HEK293 (cell line): ENCODE measurements around the gene GPC2.
A peak's percentile ranks its signal among the peaks of the same experiment; 100 is the strongest.
"Not testable (repeated sequence)": the region's sequence is repeated elsewhere in the genome, so short reads cannot be mapped to it uniquely, and the experiment has no call there.

Experiments used
- CTCF ChIA-PET: fragments of 350-600 bp; formaldehyde crosslinking; extraction: SDS; loops from one replicate; lab custom pipeline; 2021; ENCODE audit warnings: antibody characterized with exemption; lab: Yijun Ruan, JAX
- POLR2A ChIA-PET: fragments of 300-600 bp; formaldehyde crosslinking; extraction: SDS; loops from one replicate; lab custom pipeline; 2020; ENCODE audit warnings: antibody characterized with exemption, inconsistent platforms; lab: Yijun Ruan, JAX
- H3K27ac ChIP-seq: fragments of 200-500 bp; sonication (Bioruptor generic); 2 replicates; pipeline ENCODE4 v1.5.1; 2014; ENCODE audit warnings: low read depth, low read length, control low read depth, inconsistent platforms; ENCODE audit errors: extremely low read depth
- H3K36me3 ChIP-seq, 2 experiments: fragments of 200-500 bp in 1 of 2; sonication (Bioruptor generic) in 1 of 2; 1 replicate in 1 of 2; 2 replicates in 1 of 2; pipeline ENCODE4 v1.5.1; 2014 to 2017; ENCODE audit warnings: inconsistent platforms in 2 of 2, low read length in 2 of 2; ENCODE audit not compliant: control insufficient read depth in 2 of 2, insufficient read depth in 1 of 2
- H3K4me1 ChIP-seq: fragments of 200-500 bp; sonication (Bioruptor generic); 2 replicates; pipeline ENCODE4 v1.5.1; 2014; ENCODE audit warnings: mild to moderate bottlenecking, low read length, inconsistent platforms; ENCODE audit not compliant: control insufficient read depth, insufficient read depth
- H3K4me3 ChIP-seq: 2 replicates; pipeline ENCODE4 v1.5.1; 2011; ENCODE audit warnings: low read depth, mild to moderate bottlenecking, control low read depth, low read length, moderate library complexity
- H3K9me3 ChIP-seq: fragments of 200-500 bp; sonication (Bioruptor generic); 2 replicates; pipeline ENCODE4 v1.5.1; 2014; ENCODE audit warnings: low read depth, low read length, inconsistent platforms; ENCODE audit not compliant: control insufficient read depth, insufficient read depth
- MYNN ChIP-seq: fragments of 450-650 bp; formaldehyde crosslinking; IDR thresholded peaks from 2 replicates; pipeline ENCODE4 v1.5.1; 2016; ENCODE audit warnings: missing biosample characterization, missing genetic modification characterization, borderline replicate concordance
- MZF1 ChIP-seq: fragments of 450-650 bp; formaldehyde crosslinking; IDR thresholded peaks from 2 replicates; pipeline ENCODE4 v1.5.1; 2017; ENCODE audit warnings: missing biosample characterization, missing genetic modification characterization, borderline replicate concordance
- SALL2 ChIP-seq: fragments of 450-650 bp; formaldehyde crosslinking; IDR thresholded peaks from 2 replicates; pipeline ENCODE4 v1.5.0; 2017; ENCODE audit warnings: missing biosample characterization, mild to moderate bottlenecking, missing genetic modification characterization, borderline replicate concordance
- SCRT2 ChIP-seq: fragments of 450-650 bp; formaldehyde crosslinking; IDR thresholded peaks from 2 replicates; pipeline ENCODE4 v1.5.1; 2016; ENCODE audit warnings: missing biosample characterization, missing genetic modification characterization
- ZNF121 ChIP-seq: fragments of 450-650 bp; formaldehyde crosslinking; IDR thresholded peaks from 2 replicates; pipeline ENCODE4 v1.5.1; 2016; ENCODE audit warnings: missing biosample characterization, missing genetic modification characterization
- ZNF174 ChIP-seq: fragments of 450-650 bp; formaldehyde crosslinking; IDR thresholded peaks from 2 replicates; pipeline ENCODE4 v1.5.0; 2017; ENCODE audit warnings: missing biosample characterization, mild to moderate bottlenecking, missing genetic modification characterization
- ZNF211 ChIP-seq: fragments of 450-650 bp; formaldehyde crosslinking; IDR thresholded peaks from 2 replicates; pipeline ENCODE4 v1.5.1; 2016; ENCODE audit warnings: low read depth, missing biosample characterization, missing genetic modification characterization
- ZNF223 ChIP-seq: fragments of 450-650 bp; formaldehyde crosslinking; IDR thresholded peaks from 2 replicates; pipeline ENCODE4 v1.5.1; 2016; ENCODE audit warnings: missing biosample characterization, missing genetic modification characterization
- ZNF837 ChIP-seq: fragments of 450-650 bp; formaldehyde crosslinking; IDR thresholded peaks from 2 replicates; pipeline ENCODE4 v1.5.1; 2016; ENCODE audit warnings: missing biosample characterization, missing genetic modification characterization
- TF ChIP-seq, protein P1 (sequence below): IDR thresholded peaks from 2 replicates; pipeline ENCODE4 v1.6.1; 2011; ENCODE audit warnings: mild to moderate bottlenecking, low read depth, low read length, borderline replicate concordance
- TF ChIP-seq, protein P2 (sequence below): fragments of 450-650 bp; formaldehyde crosslinking; IDR thresholded peaks from 2 replicates; pipeline ENCODE4 v1.5.1; 2016; ENCODE audit warnings: missing biosample characterization, missing genetic modification characterization
- TF ChIP-seq, protein P3 (sequence below): fragments of 450-650 bp; formaldehyde crosslinking; IDR thresholded peaks from 2 replicates; pipeline ENCODE4 v1.5.1; 2017; ENCODE audit warnings: missing biosample characterization, missing genetic modification characterization
- TF ChIP-seq, protein P4 (sequence below): fragments of 450-650 bp; formaldehyde crosslinking; IDR thresholded peaks from 2 replicates; pipeline ENCODE4 v1.5.1; 2016; ENCODE audit warnings: missing biosample characterization, missing genetic modification characterization
- TF ChIP-seq, protein P5 (sequence below): fragments of 450-650 bp; formaldehyde crosslinking; IDR thresholded peaks from 2 replicates; pipeline ENCODE4 v1.5.1; 2016; ENCODE audit warnings: missing biosample characterization, missing genetic modification characterization

GPC2 gene

DNA sequence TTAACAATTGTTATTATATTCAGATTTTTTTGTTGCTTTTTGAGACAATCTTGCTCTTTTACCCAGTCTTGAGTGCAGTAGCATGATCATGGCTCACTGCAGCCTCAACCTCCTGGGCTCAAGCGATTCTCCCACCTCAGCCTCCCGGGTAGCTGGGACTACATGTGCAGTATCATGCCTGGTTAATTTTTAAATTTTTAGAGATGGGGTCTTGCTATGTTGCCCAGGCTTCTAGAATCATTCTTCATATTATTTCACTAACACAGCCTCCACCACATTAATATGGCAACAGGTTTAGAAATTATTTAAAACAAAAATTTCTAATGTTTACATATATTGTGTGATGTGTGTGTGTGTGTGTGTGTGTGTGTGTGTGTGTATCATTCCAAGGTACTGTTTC, 29.9 kb downstream of the GPC2 start:
- TF ChIP-seq ZNF121, result peak; percentile 89
- TF ChIP-seq MZF1 (tag by site-specific recombination), result no peak
- TF ChIP-seq, protein P1, sequence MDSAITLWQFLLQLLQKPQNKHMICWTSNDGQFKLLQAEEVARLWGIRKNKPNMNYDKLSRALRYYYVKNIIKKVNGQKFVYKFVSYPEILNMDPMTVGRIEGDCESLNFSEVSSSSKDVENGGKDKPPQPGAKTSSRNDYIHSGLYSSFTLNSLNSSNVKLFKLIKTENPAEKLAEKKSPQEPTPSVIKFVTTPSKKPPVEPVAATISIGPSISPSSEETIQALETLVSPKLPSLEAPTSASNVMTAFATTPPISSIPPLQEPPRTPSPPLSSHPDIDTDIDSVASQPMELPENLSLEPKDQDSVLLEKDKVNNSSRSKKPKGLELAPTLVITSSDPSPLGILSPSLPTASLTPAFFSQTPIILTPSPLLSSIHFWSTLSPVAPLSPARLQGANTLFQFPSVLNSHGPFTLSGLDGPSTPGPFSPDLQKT, result no peak
- TF ChIP-seq ZNF174, result no peak
- TF ChIP-seq, protein P2, sequence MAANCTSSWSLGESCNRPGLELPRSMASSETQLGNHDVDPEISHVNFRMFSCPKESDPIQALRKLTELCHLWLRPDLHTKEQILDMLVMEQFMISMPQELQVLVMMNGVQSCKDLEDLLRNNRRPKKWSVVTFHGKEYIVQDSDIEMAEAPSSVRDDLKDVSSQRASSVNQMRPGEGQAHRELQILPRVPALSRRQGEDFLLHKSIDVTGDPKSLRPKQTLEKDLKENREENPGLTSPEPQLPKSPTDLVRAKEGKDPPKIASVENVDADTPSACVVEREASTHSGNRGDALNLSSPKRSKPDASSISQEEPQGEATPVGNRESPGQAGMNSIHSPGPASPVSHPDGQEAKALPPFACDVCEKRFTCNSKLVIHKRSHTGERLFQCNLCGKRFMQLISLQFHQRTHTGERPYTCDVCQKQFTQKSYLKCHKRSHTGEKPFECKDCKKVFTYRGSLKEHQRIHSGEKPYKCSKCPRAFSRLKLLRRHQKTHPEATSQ, result no peak
- TF ChIP-seq, protein P3, sequence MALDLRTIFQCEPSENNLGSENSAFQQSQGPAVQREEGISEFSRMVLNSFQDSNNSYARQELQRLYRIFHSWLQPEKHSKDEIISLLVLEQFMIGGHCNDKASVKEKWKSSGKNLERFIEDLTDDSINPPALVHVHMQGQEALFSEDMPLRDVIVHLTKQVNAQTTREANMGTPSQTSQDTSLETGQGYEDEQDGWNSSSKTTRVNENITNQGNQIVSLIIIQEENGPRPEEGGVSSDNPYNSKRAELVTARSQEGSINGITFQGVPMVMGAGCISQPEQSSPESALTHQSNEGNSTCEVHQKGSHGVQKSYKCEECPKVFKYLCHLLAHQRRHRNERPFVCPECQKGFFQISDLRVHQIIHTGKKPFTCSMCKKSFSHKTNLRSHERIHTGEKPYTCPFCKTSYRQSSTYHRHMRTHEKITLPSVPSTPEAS (tag by site-specific recombination), result 0 out of 2 replicates have a peak, but pooled peaks have one; percentile 21
- TF ChIP-seq MYNN (tag by site-specific recombination), result no peak
- TF ChIP-seq ZNF837 (tag by site-specific recombination), result no peak
- TF ChIP-seq ZNF223, result no peak
- no peak for TF ChIP-seq ZNF211
- TF ChIP-seq SCRT2 (tag by site-specific recombination), result peak; percentile 33; the same call in 1 of the 2 replicates
- no peak for TF ChIP-seq SALL2
- TF ChIP-seq, protein P4, sequence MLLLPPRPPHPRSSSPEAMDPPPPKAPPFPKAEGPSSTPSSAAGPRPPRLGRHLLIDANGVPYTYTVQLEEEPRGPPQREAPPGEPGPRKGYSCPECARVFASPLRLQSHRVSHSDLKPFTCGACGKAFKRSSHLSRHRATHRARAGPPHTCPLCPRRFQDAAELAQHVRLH (tag by site-specific recombination), result no peak
- no peak overlapping the region for H3K4me3 ChIP-seq
- H3K27ac ChIP-seq, result no peak overlapping the region
- no peaks in the 10 kb centered on the region for H3K9me3 ChIP-seq
- peaks cover 10% of the 10 kb centered on the region for H3K4me1 ChIP-seq
- peaks cover 11 to 13% of the 10 kb centered on the region in 2 experiments; a peak in 2 of 3 replicates for H3K36me3 ChIP-seq
- CTCF ChIA-PET, result interaction anchor here (0.7 to 3.2 kb wide), 4 partner anchors 12 to 63 kb away, joined by 3 to 11 read pairs (median 3); partner anchors contain the start of gene TRAPPC14
- POLR2A ChIA-PET, result interaction anchor here (1.8 to 3.5 kb wide), 3 partner anchors 11 to 282 kb away, joined by 9 to 38 read pairs (median 13); partner anchors contain the start of genes GAL3ST4, MEPCE, TRAPPC14 and ZCWPW1

DNA sequence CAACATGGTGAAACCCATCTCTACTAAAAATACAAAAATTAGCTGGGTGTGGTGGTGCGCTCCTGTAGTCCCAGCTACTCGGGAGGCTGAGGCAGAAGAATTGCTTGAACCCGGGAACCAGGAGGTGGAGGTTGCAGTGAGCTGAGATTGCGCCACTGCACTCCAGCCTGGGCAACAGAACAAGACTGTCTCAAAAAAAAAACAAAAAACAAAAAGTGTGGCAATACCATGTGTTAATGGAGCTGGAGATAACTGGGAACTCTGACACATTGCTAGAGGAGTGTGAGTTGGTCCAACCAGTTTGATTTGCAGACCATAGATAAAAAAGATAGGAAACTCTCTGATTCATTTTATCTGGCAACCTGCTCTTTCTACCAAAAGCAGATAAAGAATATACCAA, 30.8 kb downstream of the GPC2 start:
- TF ChIP-seq, protein P5, sequence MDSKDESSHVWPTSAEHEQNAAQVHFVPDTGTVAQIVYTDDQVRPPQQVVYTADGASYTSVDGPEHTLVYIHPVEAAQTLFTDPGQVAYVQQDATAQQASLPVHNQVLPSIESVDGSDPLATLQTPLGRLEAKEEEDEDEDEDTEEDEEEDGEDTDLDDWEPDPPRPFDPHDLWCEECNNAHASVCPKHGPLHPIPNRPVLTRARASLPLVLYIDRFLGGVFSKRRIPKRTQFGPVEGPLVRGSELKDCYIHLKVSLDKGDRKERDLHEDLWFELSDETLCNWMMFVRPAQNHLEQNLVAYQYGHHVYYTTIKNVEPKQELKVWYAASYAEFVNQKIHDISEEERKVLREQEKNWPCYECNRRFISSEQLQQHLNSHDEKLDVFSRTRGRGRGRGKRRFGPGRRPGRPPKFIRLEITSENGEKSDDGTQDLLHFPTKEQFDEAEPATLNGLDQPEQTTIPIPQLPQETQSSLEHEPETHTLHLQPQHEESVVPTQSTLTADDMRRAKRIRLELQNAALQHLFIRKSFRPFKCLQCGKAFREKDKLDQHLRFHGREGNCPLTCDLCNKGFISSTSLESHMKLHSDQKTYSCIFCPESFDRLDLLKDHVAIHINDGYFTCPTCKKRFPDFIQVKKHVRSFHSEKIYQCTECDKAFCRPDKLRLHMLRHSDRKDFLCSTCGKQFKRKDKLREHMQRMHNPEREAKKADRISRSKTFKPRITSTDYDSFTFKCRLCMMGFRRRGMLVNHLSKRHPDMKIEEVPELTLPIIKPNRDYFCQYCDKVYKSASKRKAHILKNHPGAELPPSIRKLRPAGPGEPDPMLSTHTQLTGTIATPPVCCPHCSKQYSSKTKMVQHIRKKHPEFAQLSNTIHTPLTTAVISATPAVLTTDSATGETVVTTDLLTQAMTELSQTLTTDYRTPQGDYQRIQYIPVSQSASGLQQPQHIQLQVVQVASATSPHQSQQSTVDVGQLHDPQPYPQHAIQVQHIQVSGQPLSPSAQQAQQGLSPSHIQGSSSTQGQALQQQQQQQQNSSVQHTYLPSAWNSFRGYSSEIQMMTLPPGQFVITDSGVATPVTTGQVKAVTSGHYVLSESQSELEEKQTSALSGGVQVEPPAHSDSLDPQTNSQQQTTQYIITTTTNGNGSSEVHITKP (tag by site-specific recombination), result 0 out of 2 replicates have a peak, but pooled peaks have one; percentile 13
- peaks cover 10% of the 10 kb centered on the region for H3K4me1 ChIP-seq
- not testable (repeated sequence) for H3K36me3 ChIP-seq, H3K27ac ChIP-seq, H3K4me3 ChIP-seq, H3K9me3 ChIP-seq
- ChIA-PET CTCF (interaction anchor here (0.8 to 3.2 kb wide), 2 partner anchors 13 to 198 kb away, joined by 3 to 11 read pairs; no protein-coding TSS in a partner anchor), POLR2A (interaction anchor here (0.7 kb wide), 2 partner anchors 10 to 14 kb away, joined by 3 read pairs; no protein-coding TSS in a partner anchor)
